Measurements from ENCODE around the gene MESD. TPM values are rescaled to one million over a fixed set of nuclear protein-coding genes. Genes with fewer than 3 reads are reported as not detected.

MESD gene
- total and polyA plus RNA-seq, 12 donors = 13.2 to 56.1 (median 25.6) TPM

GRCh38 chr15:80932989-80933388 lies 56.6 kb downstream of the MESD start:
- Histone ChIP-seq H3K36me3 (replicated peaks in 1 of 2) (no peaks in the 10 kb centered on the region), H3K4me3 (no peak overlapping the region), H3K27me3 (no peaks in the 10 kb centered on the region), H3K9me3 (replicated peaks in 1 of 3) (no peaks in the 10 kb centered on the region), H3K27ac (peak overlapping the region in 1 of 5 donors; percentile 36), H3K4me1 (replicated peaks in 1 of 2) (no peaks in the 10 kb centered on the region)
- 66 to 81% (median 79%) methylated on average over 7 to 15 of the region's 15 CpGs for WGBS, 4 donors
- intact Hi-C loops (cut with DNase I) = no loop called here
- peak in 5 of 7 donors; percentile 4 to 63 (median 21) for DNase-seq
- TF ChIP-seq POLR2A (IDR thresholded peaks at IDR 0.05) (no peak), CTCF (IDR thresholded peaks at IDR 0.05) (no peak)

- Histone ChIP-seq H3K4me1 (replicated peaks in 1 of 2) (no peaks in the 10 kb centered on the region), H3K36me3 (replicated peaks in 1 of 2) (no peaks in the 10 kb centered on the region), H3K27ac (peak overlapping the region in 1 of 5 donors; percentile 36), H3K27me3 (no peaks in the 10 kb centered on the region), H3K4me3 (no peak overlapping the region), H3K9me3 (replicated peaks in 1 of 3) (no peaks in the 10 kb centered on the region)
- no peak for TF ChIP-seq POLR2A (IDR thresholded peaks at IDR 0.05)
- TF ChIP-seq CTCF (IDR thresholded peaks at IDR 0.05) = no peak
- intact Hi-C loops (cut with DNase I) = no loop called here
- 69 to 85% (median 72%) methylated on average over 4 to 5 of the region's 5 CpGs for WGBS, 4 donors
- no peak for DNase-seq
These were observed 57.2 kb downstream of the MESD start for GRCh38 chr15:80932513-80932815.

- no peaks in the 10 kb centered on the region for H3K9me3 ChIP-seq (replicated peaks in 1 of 3)
- H3K27ac ChIP-seq = peak overlapping the region in 1 of 5 donors; percentile 36
- DNase-seq = no peak
- H3K4me1 ChIP-seq (replicated peaks in 1 of 2) = no peaks in the 10 kb centered on the region
- intact Hi-C loops (cut with DNase I) = no loop called here
- TF ChIP-seq POLR2A (IDR thresholded peaks at IDR 0.05) = no peak
- TF ChIP-seq CTCF (IDR thresholded peaks at IDR 0.05) = no peak
- no peaks in the 10 kb centered on the region for H3K27me3 ChIP-seq
- no peaks in the 10 kb centered on the region for H3K36me3 ChIP-seq (replicated peaks in 1 of 2)
- H3K4me3 ChIP-seq = no peak overlapping the region
- 90 to 98% (median 94%) methylated on average over 12 to 20 of the region's 20 CpGs for WGBS, 4 donors
These were observed 57.7 kb downstream of the MESD start for GRCh38 chr15:80931721-80932512.

- WGBS, 4 donors = 91 to 98% (median 94%) methylated on average over 2 of the region's 2 CpGs
- no peaks in the 10 kb centered on the region for H3K27me3 ChIP-seq
- TF ChIP-seq POLR2A (IDR thresholded peaks at IDR 0.05) = no peak
- TF ChIP-seq CTCF (IDR thresholded peaks at IDR 0.05) = no peak
- H3K4me3 ChIP-seq = no peak overlapping the region
- intact Hi-C loops (cut with DNase I) = no loop called here
- H3K36me3 ChIP-seq (replicated peaks in 1 of 2) = no peaks in the 10 kb centered on the region
- no peak overlapping the region for H3K27ac ChIP-seq
- H3K9me3 ChIP-seq (replicated peaks in 1 of 3) = no peaks in the 10 kb centered on the region
- DNase-seq = no peak
- no peaks in the 10 kb centered on the region for H3K4me1 ChIP-seq (replicated peaks in 1 of 2)
These were observed 58.4 kb downstream of the MESD start for GRCh38 chr15:80931191-80931590.
